Right ventricle myocardium superior (tissue), 1 donor: Measurements from ENCODE around the gene TBC1D5. TPM values are rescaled to one million over a fixed set of nuclear protein-coding genes. Genes with fewer than 3 reads are reported as not detected.

Experiments
- ATAC-seq: fragments of 200-7000 bp; cut with Tn5 transposase; one replicate; pipeline ENCODE4 v1.9.1; 2020; ENCODE audit warnings: mild to moderate bottlenecking; ENCODE audit not compliant: poor library complexity
- DNase-seq: peaks from one replicate; pipeline ENCODE4 v3.0.0-alpha.2; 2020
- intact Hi-C: fragments of 100-400 bp; cut with DNase I; formaldehyde crosslinking; loops from one replicate; pipeline ENCODE4 v1.11.2; 2022
- total RNA-seq: library from RNA; stranded (reverse); fragmentation: NEBNext Ultra II Directional; extraction: Animal tissue kit (Norgen Biotek cat#: 25700); gene quantifications from one replicate; pipeline ENCODE4 v1.2.1, GENCODE V29; 2021
- donor health status: DM: no; HTN: yes; CAD: no; lungs with severe emphysema.

Gene TBC1D5
- total RNA-seq, 1 donor from 2014 or later = 28.2 TPM

GRCh38 chr3:17195856-17196604, 546.4 kb downstream of the TBC1D5 start:
- no peak for DNase-seq
- intact Hi-C loops = no loop called here
- ATAC-seq = peak; percentile 47

- ATAC-seq (peak; percentile 15), DNase-seq (no peak)
- intact Hi-C loops = no loop called here
These were observed 547.2 kb downstream of the TBC1D5 start for GRCh38 chr3:17195192-17195611.

GRCh38 chr3:17194116-17194515, 548.3 kb downstream of the TBC1D5 start:
- ATAC-seq (no peak), DNase-seq (no peak)
- intact Hi-C loops = no loop called here

GRCh38 chr3:17192995-17193394, 549.4 kb downstream of the TBC1D5 start:
- DNase-seq (no peak), ATAC-seq (no peak)
- intact Hi-C loops = no loop called here

- ATAC-seq (peak; percentile 69), DNase-seq (no peak)
- intact Hi-C loops = no loop called here
These were observed 551.9 kb downstream of the TBC1D5 start for GRCh38 chr3:17190353-17191078.

GRCh38 chr3:17188378-17188777, 554.1 kb downstream of the TBC1D5 start:
- peak; percentile 44 for ATAC-seq
- DNase-seq = no peak
- intact Hi-C loops = no loop called here

- intact Hi-C loops = no loop called here
- DNase-seq = no peak
- ATAC-seq = peak; percentile 53
These were observed 554.7 kb downstream of the TBC1D5 start for GRCh38 chr3:17187589-17188184.

GRCh38 chr3:17183951-17184550, 558.4 kb downstream of the TBC1D5 start:
- ATAC-seq (no peak), DNase-seq (no peak)
- intact Hi-C loops = loop anchor here (2.0 kb wide), 1 partner anchor 49 kb away; no protein-coding TSS in a partner anchor

- intact Hi-C loops = no loop called here
- DNase-seq (no peak), ATAC-seq (no peak)
These were observed 560.3 kb downstream of the TBC1D5 start for GRCh38 chr3:17182166-17182565.

GRCh38 chr3:17181413-17181907, 561.0 kb downstream of the TBC1D5 start:
- no peak for DNase-seq
- peak; percentile 30 for ATAC-seq
- intact Hi-C loops = no loop called here

GRCh38 chr3:17179381-17180205, 562.8 kb downstream of the TBC1D5 start:
- intact Hi-C loops = no loop called here
- ATAC-seq (peak; percentile 80), DNase-seq (no peak)

- intact Hi-C loops = no loop called here
- DNase-seq (no peak), ATAC-seq (no peak)
These were observed 565.7 kb downstream of the TBC1D5 start for GRCh38 chr3:17176757-17177156.

GRCh38 chr3:17175187-17175807, 567.1 kb downstream of the TBC1D5 start:
- intact Hi-C loops = no loop called here
- DNase-seq (no peak), ATAC-seq (peak; percentile 56)

GRCh38 chr3:17166369-17166768, 576.1 kb downstream of the TBC1D5 start:
- DNase-seq (no peak), ATAC-seq (peak; percentile 43)
- intact Hi-C loops = no loop called here

- ATAC-seq (no peak), DNase-seq (no peak)
- intact Hi-C loops = no loop called here
These were observed 580.3 kb downstream of the TBC1D5 start for GRCh38 chr3:17162116-17162515.

GRCh38 chr3:17160597-17160996, 581.8 kb downstream of the TBC1D5 start:
- intact Hi-C loops = no loop called here
- ATAC-seq (no peak), DNase-seq (no peak)

GRCh38 chr3:17158941-17159682, 583.3 kb downstream of the TBC1D5 start:
- DNase-seq (peak; percentile 74), ATAC-seq (peak; percentile 86)
- intact Hi-C loops = no loop called here
